Activated T-cell treated with anti-CD3 and anti-CD28 coated beads for 4 hours (primary cell): Measurements from ENCODE around the gene SEC22A.

Experiments
- DNase-seq: peaks from one replicate; pipeline ENCODE4 v3.0.0-alpha.2; 2020

Gene SEC22A

GRCh38 chr3:123311201-123311600, 109.5 kb downstream of the SEC22A start:
- DNase-seq: no peak

- DNase-seq: no peak
These were observed 110.9 kb downstream of the SEC22A start for GRCh38 chr3:123312331-123313265.

- no peak for DNase-seq
These were observed 112.1 kb downstream of the SEC22A start for GRCh38 chr3:123313889-123314288.

GRCh38 chr3:123314359-123315270, 112.9 kb downstream of the SEC22A start:
- no peak for DNase-seq

- DNase-seq: no peak
These were observed 113.5 kb downstream of the SEC22A start for GRCh38 chr3:123315271-123315595.

- no peak for DNase-seq
These were observed 116.0 kb downstream of the SEC22A start for GRCh38 chr3:123317716-123318115.

- no peak for DNase-seq
These were observed 116.6 kb downstream of the SEC22A start for GRCh38 chr3:123318374-123318773.

- DNase-seq: no peak
These were observed 118.0 kb downstream of the SEC22A start for GRCh38 chr3:123319760-123320159.

GRCh38 chr3:123320221-123320620, 118.5 kb downstream of the SEC22A start:
- no peak for DNase-seq

- DNase-seq: no peak
These were observed 120.1 kb downstream of the SEC22A start for GRCh38 chr3:123321806-123322205.

GRCh38 chr3:123322866-123323265, 121.1 kb downstream of the SEC22A start:
- DNase-seq: no peak
